Ascending aorta (tissue), 2 donors: ENCODE data around the gene TFCP2L1. TPM values are rescaled to one million over a fixed set of nuclear protein-coding genes. Genes with fewer than 3 reads are reported as not detected.
A peak's percentile ranks its signal among the peaks of the same experiment; 100 is the strongest.

Experiments used
- DNase-seq, 2 donors: peaks; one replicate each; pipeline ENCODE4 v3.0.0-alpha.2; 2019; ENCODE audit warnings: low spot score in 2 of 2
- H3K27ac ChIP-seq, 2 donors: fragments of 200-600 bp; sonication (generic); one replicate each; pipeline ENCODE4 v1.5.1; 2016 to 2017; ENCODE audit warnings: mild to moderate bottlenecking in 1 of 2
- H3K27me3 ChIP-seq: fragments of 200-600 bp; sonication (generic); one replicate; pipeline ENCODE4 v1.5.1; 2017
- H3K36me3 ChIP-seq, 2 donors: fragments of 200-600 bp; sonication (generic); one replicate each; pipeline ENCODE4 v1.5.1; 2016
- H3K4me1 ChIP-seq, 2 donors: fragments of 200-600 bp; sonication (generic); one replicate each; pipeline ENCODE4 v1.5.1; 2016 to 2017; ENCODE audit warnings: mild to moderate bottlenecking in 1 of 2
- H3K4me3 ChIP-seq, 2 donors: fragments of 200-600 bp; sonication (generic); one replicate each; pipeline ENCODE4 v1.5.1; 2016 to 2017; ENCODE audit warnings: mild to moderate bottlenecking in 1 of 2
- H3K9me3 ChIP-seq, 2 donors: fragments of 200-600 bp; sonication (generic); one replicate each; pipeline ENCODE4 v1.5.1; 2016
- intact Hi-C: fragments of 100-400 bp; cut with DNase I; formaldehyde crosslinking; loops from one replicate; pipeline ENCODE4 v1.15.1; 2023
- total RNA-seq: library from RNA; depleted of rRNA; stranded (reverse); fragments of >200 nt; gene quantifications from one replicate; pipeline ENCODE4 v1.1.0, GENCODE V29; 2016
- TF ChIP-seq, protein P1 (sequence below), 3 experiments: fragments of 200-600 bp in 2 of 3; fragments of 450-650 bp in 1 of 3; sonication (generic) in 2 of 3; IDR thresholded peaks; one replicate each; pipeline ENCODE4 v1.5.1; 2016 to 2019; ENCODE audit warnings: antibody characterized with exemption in 3 of 3, mild to moderate bottlenecking in 1 of 3, moderate library complexity in 1 of 3

Gene TFCP2L1
- total RNA-seq, 1 donor from 2014 or later: 5.5 TPM

DNA sequence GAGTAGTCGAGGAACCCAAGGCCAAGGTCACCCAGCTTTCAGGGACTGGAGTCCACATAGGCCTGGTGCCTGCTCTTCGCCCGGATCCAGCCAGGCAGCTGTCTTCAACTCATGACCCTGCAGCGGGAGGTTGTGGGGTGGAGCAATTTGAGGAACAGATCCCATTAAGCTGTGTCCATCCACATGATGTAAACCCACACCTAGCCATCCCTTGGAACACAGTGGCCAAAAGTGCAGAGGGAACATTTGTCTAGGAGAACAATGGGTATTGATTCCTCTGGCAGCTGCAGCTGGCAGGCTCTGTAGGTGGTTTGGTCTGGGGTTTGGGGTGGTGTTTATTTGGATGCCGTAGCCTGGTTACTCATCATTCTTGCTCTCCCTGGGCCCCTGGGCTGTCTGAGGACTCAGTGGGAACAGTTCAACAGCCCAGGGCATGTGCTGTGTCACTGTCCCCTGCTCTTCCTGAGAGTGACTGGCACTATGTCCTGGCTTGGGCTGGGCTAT is 99.4 kb downstream of the TFCP2L1 start:
- H3K36me3 ChIP-seq: no peaks in the 10 kb centered on the region
- intact Hi-C loops: no loop called here
- H3K9me3 ChIP-seq: no peaks in the 10 kb centered on the region
- DNase-seq: peak in 1 of 2 donors; percentile 49
- no peak overlapping the region for H3K4me3 ChIP-seq
- H3K27me3 ChIP-seq: no peaks in the 10 kb centered on the region
- no peak overlapping the region for H3K27ac ChIP-seq
- TF ChIP-seq, protein P1, sequence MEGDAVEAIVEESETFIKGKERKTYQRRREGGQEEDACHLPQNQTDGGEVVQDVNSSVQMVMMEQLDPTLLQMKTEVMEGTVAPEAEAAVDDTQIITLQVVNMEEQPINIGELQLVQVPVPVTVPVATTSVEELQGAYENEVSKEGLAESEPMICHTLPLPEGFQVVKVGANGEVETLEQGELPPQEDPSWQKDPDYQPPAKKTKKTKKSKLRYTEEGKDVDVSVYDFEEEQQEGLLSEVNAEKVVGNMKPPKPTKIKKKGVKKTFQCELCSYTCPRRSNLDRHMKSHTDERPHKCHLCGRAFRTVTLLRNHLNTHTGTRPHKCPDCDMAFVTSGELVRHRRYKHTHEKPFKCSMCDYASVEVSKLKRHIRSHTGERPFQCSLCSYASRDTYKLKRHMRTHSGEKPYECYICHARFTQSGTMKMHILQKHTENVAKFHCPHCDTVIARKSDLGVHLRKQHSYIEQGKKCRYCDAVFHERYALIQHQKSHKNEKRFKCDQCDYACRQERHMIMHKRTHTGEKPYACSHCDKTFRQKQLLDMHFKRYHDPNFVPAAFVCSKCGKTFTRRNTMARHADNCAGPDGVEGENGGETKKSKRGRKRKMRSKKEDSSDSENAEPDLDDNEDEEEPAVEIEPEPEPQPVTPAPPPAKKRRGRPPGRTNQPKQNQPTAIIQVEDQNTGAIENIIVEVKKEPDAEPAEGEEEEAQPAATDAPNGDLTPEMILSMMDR (IDR thresholded peaks at IDR 0.05): no peak
- H3K4me1 ChIP-seq: no peaks in the 10 kb centered on the region

DNA sequence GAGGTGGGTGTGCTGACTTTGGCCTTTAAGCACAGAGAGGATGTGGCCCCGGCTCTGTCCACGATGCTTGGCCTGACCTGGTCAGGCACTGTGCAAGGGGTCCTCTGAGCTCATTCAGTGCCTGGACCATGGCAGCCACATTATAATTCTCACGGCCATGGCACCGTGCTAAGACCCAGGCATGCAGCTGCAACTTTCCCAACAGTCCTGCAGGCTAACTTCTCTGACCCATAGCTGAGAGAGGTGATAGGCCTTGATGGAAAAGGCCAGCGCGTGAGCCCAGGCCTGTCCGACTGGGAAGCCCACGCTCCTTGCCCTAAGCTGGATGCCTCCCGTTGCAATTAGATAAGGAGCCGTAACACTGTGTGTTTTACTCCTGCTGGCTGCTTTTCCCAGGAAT is 99.9 kb downstream of the TFCP2L1 start:
- no peak overlapping the region for H3K27ac ChIP-seq
- no peaks in the 10 kb centered on the region for H3K27me3 ChIP-seq
- no peak for DNase-seq
- H3K9me3 ChIP-seq: no peaks in the 10 kb centered on the region
- no peak overlapping the region for H3K4me3 ChIP-seq
- intact Hi-C loops: no loop called here
- TF ChIP-seq, protein P1 (IDR thresholded peaks at IDR 0.05): no peak
- H3K36me3 ChIP-seq: no peaks in the 10 kb centered on the region
- no peaks in the 10 kb centered on the region for H3K4me1 ChIP-seq

DNA sequence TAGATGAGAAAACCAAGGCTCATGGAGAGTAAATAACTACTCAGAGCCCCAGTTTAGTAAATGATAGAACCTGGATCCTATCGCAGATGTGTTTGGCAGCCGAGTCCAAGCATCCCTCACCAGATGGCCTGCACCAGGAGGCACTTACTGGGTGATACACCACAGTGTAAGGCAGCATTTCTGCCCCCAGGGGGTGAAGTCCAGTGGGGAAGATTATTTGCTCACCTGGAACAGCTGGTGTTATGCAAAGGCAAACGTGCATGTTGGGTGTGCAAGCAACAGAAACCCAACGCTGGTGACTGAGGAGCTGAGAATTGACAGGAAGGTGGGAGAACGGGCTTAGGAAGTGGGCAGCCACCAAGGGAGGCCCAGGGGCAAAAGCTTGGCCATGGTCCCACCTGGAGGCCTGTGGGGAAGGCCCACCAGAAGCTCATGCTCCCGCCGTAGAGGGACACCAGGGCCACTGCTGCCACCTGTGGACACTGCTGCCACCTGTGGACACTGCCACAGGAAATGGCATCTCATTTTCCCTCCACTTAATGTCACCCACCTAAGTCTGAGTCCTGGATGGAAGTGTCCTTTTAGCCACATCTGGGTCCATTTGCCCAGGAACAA is 100.6 kb downstream of the TFCP2L1 start:
- DNase-seq: peak in 1 of 2 donors; percentile 50
- H3K9me3 ChIP-seq: no peaks in the 10 kb centered on the region
- H3K4me1 ChIP-seq: no peaks in the 10 kb centered on the region
- H3K27ac ChIP-seq: no peak overlapping the region
- no peaks in the 10 kb centered on the region for H3K27me3 ChIP-seq
- TF ChIP-seq, protein P1 (IDR thresholded peaks at IDR 0.05): no peak
- H3K4me3 ChIP-seq: no peak overlapping the region
- H3K36me3 ChIP-seq: no peaks in the 10 kb centered on the region
- intact Hi-C loops: no loop called here

DNA sequence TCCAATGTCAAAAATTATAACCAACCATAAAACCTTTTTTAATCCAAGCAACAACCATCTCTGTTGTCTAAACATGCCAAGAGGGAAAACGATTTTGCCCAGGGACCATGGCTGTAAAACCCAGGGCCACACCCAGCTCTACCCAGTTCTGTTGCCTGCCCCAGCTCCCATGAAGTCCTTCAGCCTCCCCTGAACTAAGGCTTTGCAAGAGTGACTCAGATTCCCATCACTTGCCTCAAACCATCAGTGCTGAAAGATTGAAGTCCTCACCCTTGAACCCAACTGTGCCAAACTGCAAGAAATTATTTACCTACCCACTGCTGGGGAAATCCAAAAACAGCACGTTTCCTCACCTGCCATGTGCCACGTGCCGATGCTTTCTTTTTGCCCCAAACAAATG is 102.5 kb downstream of the TFCP2L1 start:
- DNase-seq: no peak
- no peaks in the 10 kb centered on the region for H3K9me3 ChIP-seq

DNA sequence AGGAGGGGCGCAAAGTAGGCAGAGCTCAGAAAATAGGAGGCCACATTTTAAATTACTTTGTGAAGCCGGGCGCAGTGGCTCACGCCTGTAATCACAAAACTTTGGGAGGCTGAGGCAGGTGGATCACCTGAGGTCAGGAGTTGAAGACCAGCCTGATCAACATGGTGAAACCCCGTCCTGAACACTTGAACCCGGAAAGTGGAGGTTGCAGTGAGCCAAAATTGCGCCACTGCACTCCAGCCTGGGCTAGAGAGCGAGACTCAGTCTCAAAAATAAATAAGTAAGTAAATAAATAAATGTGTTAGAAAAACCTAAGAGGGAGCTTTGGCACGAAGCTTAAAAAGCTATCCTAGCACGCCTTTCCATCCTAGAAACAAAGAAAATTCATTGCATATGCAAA is 105.5 kb downstream of the TFCP2L1 start:
- Histone ChIP-seq H3K27ac (no peak overlapping the region), H3K27me3 (no peaks in the 10 kb centered on the region), H3K36me3 (no peaks in the 10 kb centered on the region), H3K9me3 (no peaks in the 10 kb centered on the region), H3K4me3 (no peak overlapping the region), H3K4me1 (no peaks in the 10 kb centered on the region)
- no peak for DNase-seq
- TF ChIP-seq, protein P1 (IDR thresholded peaks at IDR 0.05): no peak
- intact Hi-C loops: no loop called here

More for the DNA sequence above, 102.5 kb downstream of the TFCP2L1 start:
- no peak overlapping the region for H3K4me3 ChIP-seq
- no peaks in the 10 kb centered on the region for H3K36me3 ChIP-seq
- H3K4me1 ChIP-seq: no peaks in the 10 kb centered on the region
- H3K27ac ChIP-seq: no peak overlapping the region
- H3K27me3 ChIP-seq: no peaks in the 10 kb centered on the region
- intact Hi-C loops: no loop called here
- TF ChIP-seq, protein P1 (IDR thresholded peaks at IDR 0.05): no peak
